Omental fat pad (tissue), 4 donors: ENCODE data around the gene KDM4C. TPM values are rescaled to one million over a fixed set of nuclear protein-coding genes. Genes with fewer than 3 reads are reported as not detected.
"Not testable (repeated sequence)": the region's sequence is repeated elsewhere in the genome, so short reads cannot be mapped to it uniquely, and the experiment has no call there.

Source experiments
- ATAC-seq: fragments of 150-250 bp; one replicate; pipeline ENCODE4 v1.9.1; 2016; ENCODE audit warnings: mild to moderate bottlenecking, moderate library complexity; ENCODE audit not compliant: low FRiP score
- DNase-seq: peaks from one replicate; pipeline ENCODE4 v3.0.0-alpha.2; 2019; ENCODE audit warnings: low spot score
- CTCF ChIP-seq, 3 donors: fragments of 450-650 bp; IDR thresholded peaks; one replicate each; pipeline ENCODE4 v1.5.1; 2016 to 2017; ENCODE audit warnings: antibody characterized with exemption in 3 of 3, mild to moderate bottlenecking in 3 of 3, moderate library complexity in 2 of 3
- total RNA-seq, 4 donors: library from RNA; depleted of rRNA; stranded (reverse); fragments of >200 nt; gene quantifications; one replicate each; pipeline ENCODE4 v1.1.0, GENCODE V29; 2016

The KDM4C gene
- total RNA-seq, 4 donors from 2014 or later: 24.9 to 37.0 (median 32.0) TPM

- ATAC-seq (no peak), DNase-seq (no peak)
- TF ChIP-seq CTCF (IDR thresholded peaks at IDR 0.05): no peak
Observed at GRCh38 chr9:6716766-6717165, 41.0 kb upstream of the KDM4C start.

- TF ChIP-seq CTCF (IDR thresholded peaks at IDR 0.05): no peak
- ATAC-seq (no peak), DNase-seq (no peak)
Observed at GRCh38 chr9:6723881-6724420, 33.8 kb upstream of the KDM4C start.

- no peak for TF ChIP-seq CTCF (IDR thresholded peaks at IDR 0.05)
- ATAC-seq (no peak), DNase-seq (no peak)
Observed at GRCh38 chr9:6733257-6733656, 24.5 kb upstream of the KDM4C start.

GRCh38 chr9:6733831-6734230 lies 23.9 kb upstream of the KDM4C start:
- ATAC-seq (no peak), DNase-seq (no peak)
- no peak for TF ChIP-seq CTCF (IDR thresholded peaks at IDR 0.05)

GRCh38 chr9:6735422-6735821 lies 22.4 kb upstream of the KDM4C start:
- DNase-seq (no peak), ATAC-seq (no peak)

GRCh38 chr9:6739218-6739617 lies 18.6 kb upstream of the KDM4C start:
- TF ChIP-seq CTCF (IDR thresholded peaks at IDR 0.05): no peak
- DNase-seq (no peak), ATAC-seq (no peak)

More at GRCh38 chr9:6735422-6735821, 22.4 kb upstream of the KDM4C start:
- no peak for TF ChIP-seq CTCF (IDR thresholded peaks at IDR 0.05)

GRCh38 chr9:6748861-6749260 lies 8.9 kb upstream of the KDM4C start:
- DNase-seq, ATAC-seq: not testable (repeated sequence)

- DNase-seq, ATAC-seq: not testable (repeated sequence)
Observed at GRCh38 chr9:6754861-6755260, 2.9 kb upstream of the KDM4C start.
